Endothelial cell (in vitro differentiated cells): Measurements from ENCODE around the gene MGRN1. TPM values are rescaled to one million over a fixed set of nuclear protein-coding genes. Genes with fewer than 3 reads are reported as not detected.

Experiments
- DNase-seq: peaks from one replicate; pipeline ENCODE4 v3.0.0; 2021; ENCODE audit warnings: low spot score
- H3K27ac Mint-ChIP-seq: one replicate; pipeline ENCODE4 v1.8.0; 2021; ENCODE audit warnings: mixed read lengths, inconsistent platforms; ENCODE audit not compliant: unreplicated experiment
- H3K27me3 Mint-ChIP-seq: one replicate; pipeline ENCODE4 v1.8.0; 2021; ENCODE audit warnings: mild to moderate bottlenecking, moderate library complexity, mixed read lengths, inconsistent platforms; ENCODE audit not compliant: unreplicated experiment
- H3K36me3 Mint-ChIP-seq: one replicate; pipeline ENCODE4 v1.8.0; 2021; ENCODE audit warnings: mild to moderate bottlenecking, low read depth, mixed read lengths, inconsistent platforms; ENCODE audit not compliant: unreplicated experiment
- H3K4me1 Mint-ChIP-seq: one replicate; pipeline ENCODE4 v1.8.0; 2021; ENCODE audit warnings: mild to moderate bottlenecking, mixed read lengths, inconsistent platforms; ENCODE audit not compliant: unreplicated experiment
- H3K4me3 Mint-ChIP-seq: one replicate; pipeline ENCODE4 v1.8.0; 2021; ENCODE audit warnings: mild to moderate bottlenecking, mixed read lengths, inconsistent platforms; ENCODE audit not compliant: unreplicated experiment
- H3K9me3 Mint-ChIP-seq: one replicate; pipeline ENCODE4 v1.8.0; 2021; ENCODE audit warnings: mixed read lengths, inconsistent platforms; ENCODE audit not compliant: unreplicated experiment
- CTCF ChIP-seq: fragments of 200-600 bp; sonication (generic); IDR thresholded peaks from one replicate; pipeline ENCODE4 v1.5.0; 2021; ENCODE audit warnings: antibody characterized with exemption; ENCODE audit not compliant: unreplicated experiment
- total RNA-seq: library from RNA; stranded (reverse); fragmentation: NEBNext Ultra II Directional; extraction: Animal tissue kit (Norgen Biotek cat#: 25700); gene quantifications from one replicate; pipeline ENCODE4 v1.2.1, GENCODE V29; 2021; ENCODE audit not compliant: unreplicated experiment

MGRN1 gene
- total RNA-seq, 1 donor from 2014 or later = 82.5 TPM

- no peak for DNase-seq
- no peaks in the 10 kb centered on the region for H3K4me1 Mint-ChIP-seq
- peaks cover 4% of the 10 kb centered on the region for H3K27me3 Mint-ChIP-seq
- peaks cover 8% of the 10 kb centered on the region for H3K36me3 Mint-ChIP-seq
- H3K27ac Mint-ChIP-seq = no peak overlapping the region
- TF ChIP-seq CTCF = no peak
- H3K9me3 Mint-ChIP-seq = no peaks in the 10 kb centered on the region
- H3K4me3 Mint-ChIP-seq = no peak overlapping the region
Measured at GRCh38 chr16:4676831-4677230, 52.2 kb downstream of the MGRN1 start.

GRCh38 chr16:4677390-4677789, 52.8 kb downstream of the MGRN1 start:
- Mint-ChIP-seq H3K4me1 (no peaks in the 10 kb centered on the region), H3K9me3 (no peaks in the 10 kb centered on the region), H3K27me3 (peaks cover 4% of the 10 kb centered on the region), H3K4me3 (no peak overlapping the region), H3K27ac (no peak overlapping the region), H3K36me3 (peaks cover 9% of the 10 kb centered on the region)
- DNase-seq = no peak
- TF ChIP-seq CTCF = no peak

GRCh38 chr16:4677994-4678393, 53.4 kb downstream of the MGRN1 start:
- Mint-ChIP-seq H3K4me3 (peak overlapping the region; percentile 64), H3K36me3 (peaks cover 9% of the 10 kb centered on the region), H3K27me3 (peaks cover 4% of the 10 kb centered on the region), H3K9me3 (no peaks in the 10 kb centered on the region), H3K4me1 (no peaks in the 10 kb centered on the region), H3K27ac (no peak overlapping the region)
- no peak for DNase-seq
- TF ChIP-seq CTCF = no peak

GRCh38 chr16:4678596-4678995, 54.0 kb downstream of the MGRN1 start:
- DNase-seq = no peak
- Mint-ChIP-seq H3K36me3 (peaks cover 9% of the 10 kb centered on the region), H3K27me3 (peaks cover 7% of the 10 kb centered on the region), H3K27ac (no peak overlapping the region), H3K4me1 (no peaks in the 10 kb centered on the region), H3K9me3 (no peaks in the 10 kb centered on the region), H3K4me3 (no peak overlapping the region)
- TF ChIP-seq CTCF = no peak

GRCh38 chr16:4679156-4679849, 54.7 kb downstream of the MGRN1 start:
- peaks cover 7% of the 10 kb centered on the region for H3K27me3 Mint-ChIP-seq
- no peak overlapping the region for H3K4me3 Mint-ChIP-seq
- no peak for TF ChIP-seq CTCF
- peaks cover 9% of the 10 kb centered on the region for H3K36me3 Mint-ChIP-seq
- no peaks in the 10 kb centered on the region for H3K4me1 Mint-ChIP-seq
- DNase-seq = no peak
- no peak overlapping the region for H3K27ac Mint-ChIP-seq
- H3K9me3 Mint-ChIP-seq = no peaks in the 10 kb centered on the region
